Caki2 (cell line): ENCODE results near the gene MTMR3. TPM values are rescaled to one million over a fixed set of nuclear protein-coding genes. Genes with fewer than 3 reads are reported as not detected.
"Not testable (repeated sequence)": the region's sequence is repeated elsewhere in the genome, so short reads cannot be mapped to it uniquely, and the experiment has no call there.

ENCODE experiments used
- DNase-seq: peaks from one replicate; pipeline ENCODE4 v3.0.0-alpha.2; 2015; ENCODE audit warnings: low read depth
- in situ Hi-C: cut with HindIII; loops from 2 replicates; pipeline ENCODE4 v1.10.0; 2016; ENCODE audit warnings: low sequenced_read_pairs, low pct_unique_long_range_greater_than_20kb, mixed read lengths
- total RNA-seq: library from RNA; depleted of rRNA; stranded (reverse); fragments of >200 nt; shearing (Covaris generic); gene quantifications from 2 replicates; pipeline ENCODE4 v1.2.3, GENCODE V29; 2014; ENCODE audit warnings: low replicate concordance; rRNA removed

Gene MTMR3
- total RNA-seq, result 17.2 and 34.4 TPM in 2 replicates

DNA sequence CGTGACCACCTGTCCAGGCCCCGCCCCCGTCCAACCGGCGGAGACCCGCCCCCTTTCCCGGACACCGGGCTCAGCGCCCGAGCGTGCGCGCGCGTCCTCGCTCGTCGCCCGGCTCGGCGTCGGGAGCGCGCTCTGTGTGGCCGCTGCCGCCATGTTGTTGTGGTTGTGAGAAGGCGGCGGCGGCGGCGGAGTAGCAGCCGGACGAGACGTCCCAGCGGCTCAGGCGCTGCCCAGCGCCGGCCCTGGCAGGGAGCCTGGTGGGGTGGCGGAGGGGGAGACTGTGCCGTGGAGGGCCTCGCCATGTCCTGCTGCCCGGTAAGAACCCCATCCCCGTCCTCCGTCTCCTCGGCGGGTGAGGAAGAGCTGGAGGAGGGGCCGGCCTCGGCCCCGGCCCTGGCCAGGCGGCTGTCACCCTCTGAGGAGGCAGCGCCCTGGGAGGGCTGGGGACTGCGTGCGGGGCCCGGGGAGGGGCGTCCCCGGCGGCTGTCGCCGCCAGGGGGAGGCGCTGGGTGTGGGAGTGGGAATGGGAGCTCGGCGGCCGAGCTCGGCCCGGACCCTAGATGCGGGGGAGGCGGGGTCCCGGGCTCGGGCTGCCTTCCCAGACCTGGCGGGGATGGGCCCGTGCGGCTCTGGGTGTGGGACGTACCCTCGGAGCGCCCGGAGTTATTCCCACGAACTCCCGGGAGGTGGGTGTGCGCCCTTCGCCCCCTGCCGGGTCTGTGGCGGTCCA, at the start of gene MTMR3:
MTMR3 (plus strand) TSS at position 130 of the 730 bp plus-strand sequence. CDS start 87,886 bp downstream, outside the sequence.
- DNase-seq, result peak; percentile 90
- in situ Hi-C loops, result no loop called here

DNA sequence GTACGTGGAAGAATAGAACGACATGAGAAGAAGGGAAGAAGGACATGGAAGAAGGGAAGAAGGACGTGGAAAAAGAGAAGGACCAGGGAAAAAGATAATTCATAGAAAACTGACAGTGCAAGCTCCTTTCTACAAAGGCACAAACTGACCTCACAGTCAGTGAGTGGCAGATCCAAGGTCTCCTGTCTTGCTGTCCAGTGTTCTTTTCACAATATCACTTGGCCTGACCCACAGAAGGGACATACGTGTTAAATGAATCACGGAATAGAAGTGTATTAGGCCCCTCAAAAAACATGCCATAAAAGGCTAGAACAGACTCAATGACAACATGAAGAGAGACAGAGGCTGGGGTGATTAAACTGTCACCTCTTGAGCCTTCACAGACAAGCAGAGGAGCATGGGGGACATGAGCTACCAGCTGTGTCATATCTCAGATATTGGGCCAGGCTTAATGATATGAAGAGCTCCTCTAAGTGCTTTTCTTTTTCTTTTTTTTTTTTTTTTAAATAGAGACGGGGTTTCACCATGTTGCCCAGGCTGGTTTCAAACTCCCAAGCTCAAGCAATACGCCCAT, 49.5 kb upstream of the MTMR3 start:
- in situ Hi-C loops, result no loop called here
- DNase-seq, result no peak

DNA sequence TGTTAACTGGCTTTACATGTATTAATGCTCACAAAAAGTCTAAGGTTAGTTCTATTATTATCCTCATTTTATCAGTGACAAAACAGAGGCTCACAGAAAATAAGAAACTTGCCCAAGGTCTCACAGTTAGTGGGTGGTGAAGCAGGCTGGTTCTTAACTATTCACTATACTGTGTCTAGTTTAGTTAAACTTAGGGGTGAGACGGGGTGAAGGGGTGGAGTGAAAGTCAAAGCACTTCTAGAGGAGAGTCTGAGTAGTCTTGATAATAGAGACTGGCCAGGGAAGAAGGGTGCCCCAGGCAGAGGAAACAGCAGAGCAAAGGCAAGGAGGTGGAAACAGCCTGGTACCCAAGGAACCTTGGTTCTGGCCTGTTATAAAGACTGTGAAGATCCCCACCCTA, 48.9 kb upstream of the MTMR3 start:
- in situ Hi-C loops, result no loop called here
- no peak for DNase-seq

DNA sequence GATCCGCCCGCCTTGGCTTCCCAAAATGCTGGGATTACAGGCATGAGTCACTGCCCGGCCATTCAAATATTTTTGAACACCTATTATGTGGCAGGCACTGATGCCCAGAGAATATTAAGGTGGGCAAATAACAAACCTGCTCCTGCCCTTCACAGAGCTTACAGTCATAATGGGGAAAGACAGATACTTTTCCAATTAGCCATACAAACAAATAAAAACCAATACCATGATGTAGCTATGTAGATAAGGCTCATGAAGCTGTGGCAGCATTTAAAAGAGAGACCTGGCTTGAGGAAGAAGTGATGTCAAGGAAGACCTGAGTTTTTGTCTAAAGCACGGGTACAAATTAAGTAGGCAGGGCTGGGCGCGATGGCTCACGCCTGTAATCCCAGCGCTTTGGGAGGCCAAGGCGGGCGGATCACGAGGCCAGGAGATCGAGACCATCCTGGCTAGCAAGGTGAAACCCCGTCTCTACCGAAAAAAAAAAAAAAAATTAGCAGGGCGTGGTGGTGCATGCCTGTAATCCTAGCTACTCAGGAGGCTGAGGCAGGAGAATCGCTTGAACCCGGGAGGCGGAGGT, 46.1 kb upstream of the MTMR3 start:
- DNase-seq, in situ Hi-C loops: not testable (repeated sequence)

DNA sequence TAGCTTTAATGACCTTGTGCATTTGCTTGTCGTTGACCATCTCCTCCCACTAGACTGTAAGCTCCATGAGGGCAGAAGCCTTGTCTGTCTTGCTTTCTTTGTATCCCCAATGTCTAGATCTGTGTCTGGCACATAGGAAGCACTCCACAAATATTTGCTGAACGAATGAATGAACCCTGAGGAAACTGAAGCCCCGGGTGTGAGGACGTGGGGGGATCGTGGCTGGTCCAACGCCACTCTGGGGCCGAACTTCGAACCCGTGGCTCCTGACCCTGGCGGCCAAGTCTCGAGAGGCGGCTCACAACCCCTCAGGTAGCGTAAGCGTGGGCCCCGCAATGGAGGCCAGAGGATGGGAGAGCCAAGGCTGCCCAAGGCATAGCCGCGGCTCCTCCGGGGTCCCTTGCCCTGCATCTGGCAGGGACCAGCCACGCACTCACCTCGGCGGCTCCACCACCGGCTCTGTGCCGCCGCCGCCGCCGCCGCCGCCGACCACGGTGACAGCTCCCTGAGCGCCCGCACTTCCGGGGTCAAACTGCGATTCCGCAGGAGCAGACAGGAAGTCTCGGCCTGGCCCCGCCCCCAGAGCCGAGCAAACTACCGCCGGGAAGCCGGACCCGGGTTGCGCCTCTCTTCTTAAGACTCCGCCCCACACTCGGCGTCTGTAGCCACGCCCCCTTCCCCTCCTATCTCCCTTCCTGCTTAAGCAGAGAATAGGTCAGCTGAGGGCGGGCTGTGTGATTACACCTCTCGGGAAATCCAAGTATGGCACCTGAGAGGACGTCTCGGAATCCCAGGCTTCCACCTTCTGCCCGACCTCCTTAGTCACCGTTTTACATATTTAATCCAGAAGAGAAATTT, 45.0 kb upstream of the MTMR3 start, which contains the start of gene ASCC2:
ASCC2 (minus strand) TSS at position 534 of the 858 bp plus-strand sequence. CDS start 5,949 bp downstream, outside the sequence.
- DNase-seq, result peak; percentile 99
- in situ Hi-C loops, result no loop called here

DNA sequence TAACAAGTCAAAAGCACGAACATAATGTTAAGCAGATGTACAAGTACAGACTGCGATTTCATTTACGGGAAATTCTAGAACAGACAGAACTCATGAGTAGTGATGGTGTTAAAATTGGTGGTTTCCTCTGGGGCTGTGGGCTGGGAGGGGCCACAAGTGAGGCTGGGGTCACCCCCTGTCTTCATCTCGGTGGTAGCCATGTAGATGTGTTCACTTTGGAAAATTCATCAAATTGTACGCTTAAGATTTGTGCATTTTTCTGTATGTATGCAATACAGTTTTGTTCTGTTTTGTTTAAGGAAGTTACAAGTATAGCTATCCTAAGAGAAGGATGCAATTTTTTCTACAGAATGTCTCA, 44.4 kb upstream of the MTMR3 start:
- DNase-seq, result no peak
- in situ Hi-C loops, result no loop called here

DNA sequence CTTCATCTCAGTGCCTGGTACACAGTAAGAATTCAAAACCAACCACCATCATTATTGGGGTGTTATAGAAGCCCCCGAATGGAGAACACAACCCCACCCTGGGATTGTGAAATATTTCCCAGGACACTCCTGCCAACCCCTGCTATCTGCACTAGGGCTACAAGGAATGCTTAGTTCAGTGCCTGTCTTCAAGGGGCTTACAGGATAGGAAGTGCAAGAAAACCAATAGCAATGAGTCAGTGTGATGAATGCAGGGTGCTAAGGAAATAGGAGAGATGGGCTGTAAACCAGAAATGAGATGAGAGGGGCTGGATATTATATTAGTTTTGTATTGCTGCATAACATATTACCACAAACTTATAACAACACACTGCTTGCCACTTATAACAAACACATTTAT, 43.9 kb upstream of the MTMR3 start:
- DNase-seq, result no peak
- in situ Hi-C loops, result no loop called here

DNA sequence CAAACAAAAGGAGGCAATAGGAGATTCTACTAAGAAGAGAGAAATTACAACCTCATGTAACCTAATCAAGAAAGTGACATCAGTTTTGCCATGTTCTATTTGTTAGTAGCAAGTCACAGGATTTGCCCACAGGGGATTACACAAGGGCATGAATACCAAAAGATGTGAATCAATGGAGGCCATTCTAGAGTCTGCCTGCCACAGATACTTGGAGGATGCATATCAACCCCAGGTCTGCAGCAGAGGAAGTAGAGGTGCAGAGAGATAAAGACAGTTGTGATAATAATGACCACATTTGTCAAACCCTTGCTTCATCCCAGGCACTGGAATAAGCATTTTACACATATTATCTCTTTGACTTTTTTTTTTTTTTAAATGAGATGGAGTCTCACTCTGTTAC, 42.5 kb upstream of the MTMR3 start:
- in situ Hi-C loops, result no loop called here
- no peak for DNase-seq

DNA sequence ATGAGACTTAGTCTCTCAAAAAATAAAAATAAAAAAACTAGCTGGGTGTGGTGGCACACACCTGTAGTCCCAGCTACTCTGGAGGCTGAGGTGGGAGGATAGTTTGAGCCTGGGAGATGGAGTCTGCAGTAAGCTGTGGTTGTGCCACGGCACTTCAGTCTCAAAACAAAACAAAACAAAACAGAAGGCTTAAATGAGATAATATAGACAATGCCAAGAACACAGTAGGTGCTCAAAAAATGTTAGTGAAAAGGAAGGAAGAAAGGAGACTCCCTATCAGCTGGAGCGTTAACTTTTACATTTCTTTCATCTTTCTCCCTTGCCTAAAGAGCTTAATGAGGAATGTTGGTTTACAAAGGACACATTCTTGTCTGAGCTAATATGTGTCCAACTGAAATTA, 40.8 kb upstream of the MTMR3 start:
- no peak for DNase-seq
- in situ Hi-C loops, result no loop called here

DNA sequence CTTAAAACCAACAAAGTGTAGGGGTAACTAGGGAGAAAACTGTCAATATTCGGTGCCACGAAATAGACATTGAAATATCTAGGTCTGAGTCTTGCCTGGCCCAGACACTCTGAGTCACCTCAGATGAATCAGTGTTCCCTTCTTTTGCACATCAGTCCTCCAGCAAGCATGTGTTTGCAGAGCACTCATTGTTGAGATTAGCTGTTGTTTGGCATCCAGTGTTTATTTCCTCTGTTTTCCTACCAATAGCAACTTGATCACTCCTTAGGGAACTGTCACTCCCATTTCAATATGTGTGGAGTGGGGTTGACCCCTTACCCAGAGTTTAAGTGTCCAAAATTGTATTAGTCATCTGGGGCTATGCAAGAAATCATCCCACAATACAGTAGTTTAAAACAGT, 40.2 kb upstream of the MTMR3 start:
- in situ Hi-C loops, result no loop called here
- peak; percentile 71 for DNase-seq

DNA sequence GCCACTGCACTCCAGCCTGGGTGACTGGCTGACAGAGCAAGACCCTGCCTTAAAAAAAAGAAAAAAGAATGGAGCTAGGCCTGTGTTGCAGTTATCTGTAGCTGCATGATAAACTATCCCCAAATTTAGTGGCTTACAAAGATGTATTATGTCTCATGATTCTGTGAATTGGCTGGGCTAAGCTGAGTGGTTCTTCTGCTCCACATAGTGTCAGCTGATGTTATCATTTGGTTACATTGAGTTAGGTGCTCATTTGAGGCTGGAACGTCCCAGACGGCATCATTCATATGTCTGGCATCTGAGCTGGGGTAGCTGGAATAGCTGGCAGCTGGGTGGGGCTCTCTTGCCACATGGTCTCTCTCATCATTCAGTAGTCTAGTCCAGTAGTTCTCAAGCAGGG, 36.7 kb upstream of the MTMR3 start:
- DNase-seq, result no peak
- in situ Hi-C loops, result no loop called here

DNA sequence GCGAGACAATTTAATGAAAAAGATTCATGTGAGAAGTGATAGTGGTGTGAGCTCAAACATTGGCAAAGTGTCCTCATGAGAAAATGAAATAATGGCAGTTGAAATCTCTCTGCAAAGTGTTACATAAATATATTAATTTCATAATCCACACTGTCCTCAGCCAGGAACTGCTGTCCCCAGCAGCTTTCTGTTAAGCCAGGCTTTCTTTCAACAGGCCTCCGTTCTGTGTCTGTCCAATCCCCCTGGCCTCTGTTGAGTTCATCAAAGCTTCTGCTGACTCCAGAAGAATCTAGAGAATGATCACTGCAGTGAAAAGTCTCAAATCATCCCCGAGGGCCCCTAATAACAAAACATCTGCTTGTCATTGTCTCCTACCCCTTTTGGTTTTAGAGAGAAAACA, 34.9 kb upstream of the MTMR3 start:
- no peak for DNase-seq
- in situ Hi-C loops, result no loop called here

DNA sequence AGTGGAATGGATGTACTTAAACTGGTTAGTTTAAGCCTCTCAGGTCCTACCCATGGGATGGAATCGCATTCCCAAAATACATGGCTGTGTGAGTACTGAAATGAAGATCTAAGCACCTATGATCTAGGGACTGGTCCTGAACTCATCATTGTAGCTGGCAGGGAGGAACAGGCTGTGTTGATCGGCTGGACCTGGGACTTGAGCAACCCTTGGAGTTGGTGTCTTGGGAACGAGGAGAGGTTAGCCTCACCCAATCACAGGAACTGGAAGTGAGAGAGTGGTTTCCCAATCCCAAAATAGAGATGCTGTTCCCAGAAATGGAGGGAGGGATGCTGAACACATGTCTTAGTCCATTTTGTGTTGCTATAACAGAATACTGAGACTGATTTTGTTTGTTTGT, 28.5 kb upstream of the MTMR3 start:
- in situ Hi-C loops, result no loop called here
- DNase-seq, result no peak

DNA sequence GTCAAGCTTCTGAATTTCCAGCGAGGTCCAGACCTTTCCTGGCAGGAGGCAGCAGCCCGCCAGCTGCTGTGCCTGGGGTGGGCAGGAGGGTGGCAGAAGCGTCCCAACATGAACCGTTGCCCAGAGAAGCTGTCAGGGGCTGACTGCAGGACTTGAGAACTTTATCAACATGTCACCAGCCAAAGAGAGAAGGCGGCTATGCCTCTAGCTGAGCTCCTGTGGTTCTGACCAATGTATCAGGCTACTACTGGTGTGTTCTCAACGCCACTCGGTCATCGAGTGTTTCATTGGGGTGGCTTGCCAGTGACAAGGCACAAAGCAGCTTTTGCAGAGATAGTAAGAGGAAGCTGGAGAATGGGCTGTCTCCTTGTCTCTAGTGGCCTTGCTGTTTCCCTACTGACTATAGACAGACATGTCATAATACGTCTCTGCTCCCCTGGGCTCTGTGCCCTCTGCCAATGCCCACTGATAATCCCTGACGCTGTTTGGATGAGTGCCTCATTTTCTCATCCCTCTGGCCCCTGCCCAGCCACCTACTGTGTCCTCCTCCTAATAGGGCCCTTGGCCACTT, 27.3 kb upstream of the MTMR3 start:
- no peak for DNase-seq
- in situ Hi-C loops, result no loop called here

DNA sequence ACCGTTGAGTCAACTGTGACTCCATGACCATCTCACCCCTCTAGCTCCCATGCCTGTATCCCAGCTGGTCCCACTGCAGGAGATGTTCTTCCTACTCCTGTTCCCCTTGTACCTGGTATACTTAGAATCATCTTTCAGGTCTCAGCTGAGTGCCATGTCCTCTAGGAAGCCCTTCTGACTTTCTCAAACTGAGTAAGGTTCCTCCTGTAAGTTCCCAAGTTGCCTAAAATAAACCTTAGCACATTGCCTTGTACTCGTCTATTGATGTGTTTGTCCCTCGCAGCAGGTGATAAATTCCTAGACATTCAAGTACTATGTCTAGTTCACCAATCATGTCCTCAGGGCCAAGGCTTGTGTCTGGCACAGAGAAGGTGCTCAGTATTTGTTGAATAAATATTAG, 26.5 kb upstream of the MTMR3 start:
- in situ Hi-C loops, result no loop called here
- no peak for DNase-seq

DNA sequence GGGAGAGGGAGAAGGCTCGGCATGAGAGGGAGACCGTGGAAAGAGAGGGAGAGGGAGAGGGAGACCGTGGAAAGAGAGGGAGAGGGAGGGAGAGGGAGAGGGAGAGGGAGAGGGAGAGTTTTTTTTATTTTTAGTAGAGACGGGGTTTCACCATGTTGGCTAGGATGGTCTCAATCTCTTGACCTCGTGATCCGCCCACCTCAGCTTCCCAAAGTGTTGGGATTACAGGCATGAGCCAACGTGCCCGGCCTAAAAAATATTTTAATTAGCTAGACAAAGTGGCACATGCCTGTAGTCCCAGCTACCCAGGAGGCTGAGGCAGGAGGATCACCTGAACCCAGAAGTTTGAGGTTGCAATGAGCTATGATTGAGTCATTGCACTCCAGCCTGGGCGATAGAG, 23.9 kb upstream of the MTMR3 start:
- in situ Hi-C loops, DNase-seq: not testable (repeated sequence)

DNA sequence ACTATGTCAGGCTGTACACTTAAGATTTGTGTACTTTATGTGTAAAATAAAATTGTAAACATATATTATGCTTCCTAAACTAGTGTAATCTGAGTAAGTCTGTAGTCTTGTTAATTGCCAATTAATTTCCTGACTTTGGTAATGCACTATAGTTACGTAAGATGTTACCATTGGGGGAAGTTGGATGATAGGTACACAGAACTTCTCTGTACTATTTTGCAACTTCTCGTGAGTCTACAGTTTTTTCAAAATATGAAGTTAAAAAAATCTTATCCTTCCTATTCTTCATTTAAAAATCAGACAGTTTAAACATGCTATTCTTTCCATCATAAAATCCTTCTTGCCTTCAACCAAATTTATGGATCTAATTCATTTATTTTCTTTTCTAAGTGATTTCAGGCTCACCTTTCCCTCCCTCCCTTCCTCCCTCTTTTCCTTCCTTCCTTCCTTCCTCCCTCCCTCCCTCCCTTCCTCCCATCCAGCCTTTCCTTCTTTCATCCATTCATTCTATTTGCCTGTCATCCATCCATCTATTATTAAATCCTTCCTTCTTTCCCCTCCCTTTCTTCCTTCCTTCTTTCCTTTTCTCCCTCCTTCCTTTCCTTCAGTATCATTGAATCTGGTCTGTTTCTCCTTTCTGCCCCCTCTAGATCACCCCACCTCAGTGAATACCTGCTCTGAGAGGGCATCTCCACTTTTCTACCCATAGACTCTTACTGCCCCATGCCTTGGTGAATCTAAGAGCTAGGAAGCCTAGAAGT, 22.8 kb upstream of the MTMR3 start:
- DNase-seq, result no peak
- in situ Hi-C loops, result no loop called here
